GM18517 (cell line): ENCODE results near the gene ARHGEF19.
"Not testable (repeated sequence)": the region's sequence is repeated elsewhere in the genome, so short reads cannot be mapped to it uniquely, and the experiment has no call there.

Source experiments
- ATAC-seq: cut with Tn5 transposase; IDR thresholded peaks from one replicate; pipeline ENCODE4 v1.9.1; 2021; ENCODE audit warnings: mild to moderate bottlenecking, moderate library complexity; ENCODE audit not compliant: unreplicated experiment

The ARHGEF19 gene

DNA sequence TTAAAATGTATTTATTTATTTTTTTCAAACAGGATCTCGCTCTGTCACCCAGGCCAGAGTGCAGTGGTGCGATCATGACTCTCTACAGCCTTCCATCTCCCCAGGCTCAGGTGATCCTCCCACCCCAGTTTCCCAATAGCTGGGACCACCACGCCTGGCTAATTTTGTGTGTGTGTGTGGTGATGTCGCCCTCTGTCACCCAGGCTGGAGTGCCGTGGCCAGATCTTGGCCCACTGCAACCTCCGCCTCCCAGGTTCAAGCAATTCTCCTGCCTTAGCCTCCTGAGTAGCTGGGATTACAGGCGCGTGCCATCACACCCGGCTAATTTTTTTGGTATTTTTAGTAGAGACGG is 44.3 kb downstream of the ARHGEF19 start:
- not testable (repeated sequence) for ATAC-seq

- no peak for ATAC-seq
Measured at GRCh38 chr1:16167331-16168143, 44.9 kb downstream of the ARHGEF19 start.

GRCh38 chr1:16166117-16166516 is 46.3 kb downstream of the ARHGEF19 start:
- ATAC-seq, result no peak

DNA sequence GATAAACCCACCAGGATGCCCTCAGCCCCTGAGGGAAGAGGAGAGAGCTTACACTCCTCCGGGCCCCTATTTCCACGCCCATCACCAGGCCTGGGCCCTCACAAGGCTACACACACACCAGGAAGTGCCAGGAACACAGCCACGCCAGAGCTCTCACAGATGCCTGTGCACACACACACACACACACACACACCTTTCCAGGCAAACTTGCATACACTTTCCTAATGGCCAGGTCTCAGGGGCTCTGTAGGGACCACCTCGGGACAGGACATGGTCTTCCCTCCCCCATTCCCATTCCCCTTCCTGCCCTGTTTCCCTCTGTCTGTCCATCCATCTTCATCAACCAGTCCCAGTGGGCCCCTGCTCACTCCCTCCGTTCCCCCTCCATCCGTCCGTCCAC is 46.9 kb downstream of the ARHGEF19 start:
- ATAC-seq, result no peak

DNA sequence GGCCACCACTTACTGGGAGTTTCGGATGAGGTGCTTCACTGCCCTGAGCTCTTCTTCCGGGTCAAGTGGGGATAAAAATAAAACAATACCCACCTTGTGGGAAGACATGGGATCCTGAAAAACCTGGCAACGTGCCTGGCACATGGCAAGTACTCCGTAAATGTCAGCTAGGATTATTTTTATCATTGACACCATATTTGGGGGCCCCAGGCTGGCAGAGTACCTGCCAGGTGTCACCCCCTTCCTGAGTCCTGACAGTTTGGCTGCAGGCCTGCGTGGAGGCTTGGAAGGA is 47.4 kb downstream of the ARHGEF19 start:
- no peak for ATAC-seq

GRCh38 chr1:16164213-16165072 is 48.0 kb downstream of the ARHGEF19 start:
- ATAC-seq, result no peak

DNA sequence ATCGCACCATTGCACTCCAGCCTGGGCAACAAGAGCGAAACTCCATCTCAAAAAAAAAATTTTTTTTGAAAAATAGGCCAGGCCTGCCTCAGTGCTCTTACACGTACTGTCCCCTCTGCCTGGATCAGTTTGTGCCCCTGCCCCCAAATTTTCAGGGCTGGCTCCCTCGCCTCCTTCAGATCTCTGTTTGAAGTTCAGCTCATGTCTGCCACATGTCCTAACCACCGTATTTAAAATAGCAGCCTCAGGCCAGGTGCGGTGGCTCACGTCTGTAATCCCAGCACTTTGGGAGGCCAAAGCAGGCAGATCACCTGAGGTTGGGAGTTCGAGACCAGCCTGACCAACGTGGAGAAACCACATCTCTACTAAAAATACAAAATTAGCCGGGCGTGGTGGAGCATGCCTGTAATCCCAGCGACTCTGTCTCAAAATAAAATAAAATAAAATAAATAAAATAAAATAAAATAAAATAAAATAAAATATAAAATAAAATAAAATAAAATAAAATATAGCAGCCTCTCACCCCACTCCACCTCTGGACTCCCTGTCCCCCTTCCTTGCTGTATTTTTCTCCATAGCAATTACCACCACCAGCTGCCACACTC is 48.7 kb downstream of the ARHGEF19 start:
- not testable (repeated sequence) for ATAC-seq

GRCh38 chr1:16162163-16162822 is 50.2 kb downstream of the ARHGEF19 start:
- ATAC-seq, result no peak

- no peak for ATAC-seq
Measured at GRCh38 chr1:16161717-16162116, 50.7 kb downstream of the ARHGEF19 start.

DNA sequence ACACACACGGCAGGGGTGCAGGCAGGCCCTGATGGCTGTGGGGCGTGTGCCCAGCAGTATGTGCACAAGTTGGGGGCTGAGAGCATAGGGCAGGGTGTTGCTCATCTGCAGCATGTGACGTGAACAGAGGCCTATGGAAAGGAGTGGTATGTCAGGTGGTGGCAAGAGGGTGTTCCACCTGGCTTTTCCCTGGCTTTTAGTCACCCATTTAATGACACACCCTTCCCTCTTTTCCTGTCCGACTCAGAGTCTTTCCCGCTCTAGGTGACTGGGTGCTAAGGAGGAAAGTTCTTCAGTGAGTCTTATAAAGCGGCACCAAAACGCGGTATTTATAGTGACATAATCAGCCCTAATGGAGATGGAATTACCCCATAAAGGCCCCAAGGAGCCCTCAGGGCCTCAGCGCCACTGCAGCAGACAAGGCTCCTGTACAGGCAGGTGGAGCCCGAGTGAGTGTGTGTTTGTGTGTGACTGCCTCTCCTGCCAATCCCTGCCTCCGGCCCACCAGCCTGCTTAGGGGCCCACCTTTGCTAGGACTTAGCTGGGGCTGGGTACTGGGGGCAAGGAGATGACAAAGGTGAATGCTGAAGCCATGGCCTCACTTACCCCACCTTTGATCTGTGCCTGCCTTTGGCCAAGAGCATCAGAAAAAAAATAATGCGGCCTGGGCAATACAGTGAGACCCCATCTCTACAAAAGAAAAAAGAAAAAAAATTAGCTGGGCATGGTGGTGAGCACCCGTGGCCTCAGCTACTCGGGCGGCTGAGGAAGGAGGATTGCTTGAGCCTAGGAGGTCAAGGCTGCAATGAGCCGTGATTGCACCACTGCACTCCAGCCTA is 53.2 kb downstream of the ARHGEF19 start:
- no peak for ATAC-seq

GRCh38 chr1:16158025-16158424 is 54.4 kb downstream of the ARHGEF19 start:
- no peak for ATAC-seq

GRCh38 chr1:16156848-16157495 is 55.5 kb downstream of the ARHGEF19 start:
- ATAC-seq, result no peak

DNA sequence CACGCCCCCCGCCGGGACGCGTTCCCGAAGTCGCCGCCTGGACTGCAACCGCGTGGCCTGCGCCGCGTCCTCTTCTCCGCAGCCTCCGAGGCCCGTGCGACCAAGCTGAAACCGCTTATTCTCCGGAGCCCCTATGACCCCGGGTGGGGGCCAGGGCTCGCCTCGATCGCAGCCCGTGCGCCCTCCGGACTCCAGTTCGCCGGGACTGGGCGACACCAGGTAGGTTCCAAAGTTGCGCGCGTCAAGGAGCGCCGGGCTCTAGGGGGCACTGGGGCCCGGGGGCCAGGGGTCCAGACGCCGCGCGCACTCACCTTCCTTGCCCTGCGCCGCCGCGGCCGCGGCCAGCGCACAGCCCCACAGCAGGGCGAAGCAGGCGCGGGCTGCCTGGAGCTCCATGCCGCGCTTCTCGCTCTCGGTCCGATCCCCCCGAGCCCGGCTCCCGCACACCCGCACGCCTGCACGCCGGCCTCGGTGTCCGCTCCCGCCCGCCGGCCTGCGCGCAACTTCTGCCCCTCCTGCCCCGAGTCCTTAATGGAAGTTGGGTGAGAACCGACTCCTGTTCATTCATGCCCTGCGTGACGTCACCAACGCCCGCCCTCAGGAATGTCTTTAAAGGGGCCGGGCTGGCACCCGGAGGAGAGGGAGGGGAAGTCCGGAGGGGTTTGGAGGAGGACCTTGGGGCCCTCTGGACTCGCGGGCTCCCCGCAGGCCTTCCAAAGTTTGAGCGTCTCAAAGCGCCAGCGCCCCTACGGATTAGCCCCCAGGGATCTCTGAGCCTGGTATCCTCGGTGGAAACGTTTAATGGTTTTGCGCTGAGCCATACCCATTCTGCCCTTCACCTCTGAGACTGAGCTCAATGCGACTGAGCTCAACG is 56.7 kb downstream of the ARHGEF19 start, which contains the start of gene EPHA2:
EPHA2 (minus strand) TSS at position 533 of the 874 bp plus-strand sequence; CDS start at position 396, 137 bp downstream.
- no peak for ATAC-seq

DNA sequence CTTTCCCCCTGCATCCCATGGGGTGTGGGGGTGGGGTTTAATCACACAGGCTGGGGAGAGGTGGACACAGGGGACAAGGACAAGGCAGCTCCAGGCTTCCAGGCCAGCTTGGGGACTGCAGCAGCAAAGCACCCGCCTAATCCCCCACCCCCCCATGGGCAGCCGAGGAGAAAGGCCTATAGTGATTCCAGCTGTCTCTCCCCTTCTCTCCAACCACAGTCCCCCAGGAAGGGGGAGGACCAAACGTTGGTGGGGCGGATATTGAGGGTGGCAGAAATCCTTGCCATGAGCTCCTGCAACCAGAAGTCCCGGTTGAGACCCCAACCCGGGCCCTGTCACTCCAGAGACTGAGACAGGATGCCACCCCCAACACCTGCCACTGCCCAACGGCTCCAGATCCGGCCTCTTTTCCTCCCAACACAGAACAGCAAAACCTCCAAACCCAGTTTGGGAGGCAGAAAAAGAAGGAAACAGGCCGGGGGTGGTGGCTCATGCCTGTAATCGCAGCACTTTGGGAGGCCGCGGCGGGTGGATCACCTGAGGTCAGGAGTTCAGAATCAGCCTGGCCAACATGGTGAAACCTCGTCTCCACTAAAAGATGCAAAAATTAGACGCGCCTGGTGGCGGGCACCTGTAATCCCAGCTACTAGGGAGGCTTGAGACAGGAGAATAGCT is 58.3 kb downstream of the ARHGEF19 start:
- ATAC-seq, result no peak

GRCh38 chr1:16153096-16153998 is 59.1 kb downstream of the ARHGEF19 start:
- ATAC-seq, result no peak

DNA sequence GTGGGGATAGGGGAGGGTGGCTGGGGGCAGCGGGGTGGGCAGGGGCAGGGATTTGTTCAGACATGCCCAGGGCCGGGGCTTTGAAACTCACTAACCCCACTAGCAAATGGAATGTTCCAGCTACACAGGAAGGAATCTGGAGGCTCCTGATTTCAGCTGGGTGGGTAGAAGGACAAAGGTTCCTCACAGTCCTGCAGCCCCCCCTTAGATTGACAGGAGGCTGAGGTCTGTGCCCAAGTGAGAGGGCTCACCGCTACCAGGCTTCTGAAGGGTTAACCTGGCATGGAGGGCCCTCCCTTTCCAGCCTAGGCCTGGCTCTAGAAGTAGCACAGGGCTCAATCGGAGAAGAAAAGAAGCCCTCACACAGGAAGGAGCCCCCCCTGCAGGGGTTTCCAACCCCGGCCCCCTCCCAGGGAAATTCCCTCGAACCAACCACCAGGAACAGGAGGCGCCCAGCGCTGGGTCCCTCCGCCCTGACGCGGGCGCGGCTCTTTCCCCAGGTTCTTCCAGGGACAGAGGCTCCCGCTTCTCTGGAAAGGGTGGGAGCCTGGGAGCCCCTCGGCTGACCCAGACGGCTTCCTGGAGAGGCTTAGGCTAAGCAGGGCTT is 59.9 kb downstream of the ARHGEF19 start:
- ATAC-seq, result no peak

GRCh38 chr1:16151995-16152384 is 60.5 kb downstream of the ARHGEF19 start:
- ATAC-seq, result no peak
